Left renal pelvis (tissue), 4 donors: ENCODE data around the gene CTAGE6. TPM values are rescaled to one million over a fixed set of nuclear protein-coding genes. Genes with fewer than 3 reads are reported as not detected.
"Not testable (repeated sequence)": the region's sequence is repeated elsewhere in the genome, so short reads cannot be mapped to it uniquely, and the experiment has no call there.

Source experiments
- DNase-seq, 4 donors: peaks; one replicate each; pipeline ENCODE4 v3.0.0-alpha.2; 2013; ENCODE audit warnings: low read depth in 4 of 4, low spot score in 3 of 4
- polyA plus RNA-seq, 4 donors: library from polyadenylated mRNA; unstranded; fragments of 120-200 nt; gene quantifications; one replicate each; pipeline ENCODE4 v1.2.1, GENCODE V29; 2013; ENCODE audit not compliant: insufficient read length in 4 of 4

CTAGE6 gene
- polyA plus RNA-seq, 4 donors, result not detected

DNA sequence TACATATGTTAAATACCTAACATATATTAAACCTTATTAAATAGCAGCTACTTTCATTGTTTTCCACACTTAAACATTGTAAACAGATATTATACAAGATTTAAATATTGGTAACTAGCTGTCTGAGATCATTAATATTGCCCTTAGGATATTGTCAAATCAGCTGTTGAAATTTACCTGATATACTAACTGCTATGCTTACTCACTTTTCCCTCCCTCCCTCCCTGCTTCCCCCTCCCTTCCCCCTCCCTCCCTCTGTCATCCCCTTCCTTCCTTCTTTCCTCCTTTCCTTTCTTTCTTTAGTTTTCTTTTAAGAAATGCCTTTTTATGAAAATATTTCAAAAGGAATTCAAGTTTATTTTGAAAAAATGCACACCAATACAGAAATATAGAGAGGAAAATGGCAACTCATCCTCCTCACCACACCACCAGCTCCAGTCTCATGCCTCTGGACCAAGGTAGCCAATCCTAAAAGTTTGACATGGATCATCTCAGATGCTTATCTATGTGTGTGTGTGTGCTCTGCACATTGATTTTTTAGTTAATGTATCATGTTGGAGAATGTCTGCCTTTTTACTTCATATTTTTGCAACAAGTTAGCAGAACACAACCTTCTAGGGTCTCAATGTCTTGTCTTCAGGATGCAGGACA, 41.8 kb downstream of the CTAGE6 start:
- DNase-seq, result not testable (repeated sequence)

DNA sequence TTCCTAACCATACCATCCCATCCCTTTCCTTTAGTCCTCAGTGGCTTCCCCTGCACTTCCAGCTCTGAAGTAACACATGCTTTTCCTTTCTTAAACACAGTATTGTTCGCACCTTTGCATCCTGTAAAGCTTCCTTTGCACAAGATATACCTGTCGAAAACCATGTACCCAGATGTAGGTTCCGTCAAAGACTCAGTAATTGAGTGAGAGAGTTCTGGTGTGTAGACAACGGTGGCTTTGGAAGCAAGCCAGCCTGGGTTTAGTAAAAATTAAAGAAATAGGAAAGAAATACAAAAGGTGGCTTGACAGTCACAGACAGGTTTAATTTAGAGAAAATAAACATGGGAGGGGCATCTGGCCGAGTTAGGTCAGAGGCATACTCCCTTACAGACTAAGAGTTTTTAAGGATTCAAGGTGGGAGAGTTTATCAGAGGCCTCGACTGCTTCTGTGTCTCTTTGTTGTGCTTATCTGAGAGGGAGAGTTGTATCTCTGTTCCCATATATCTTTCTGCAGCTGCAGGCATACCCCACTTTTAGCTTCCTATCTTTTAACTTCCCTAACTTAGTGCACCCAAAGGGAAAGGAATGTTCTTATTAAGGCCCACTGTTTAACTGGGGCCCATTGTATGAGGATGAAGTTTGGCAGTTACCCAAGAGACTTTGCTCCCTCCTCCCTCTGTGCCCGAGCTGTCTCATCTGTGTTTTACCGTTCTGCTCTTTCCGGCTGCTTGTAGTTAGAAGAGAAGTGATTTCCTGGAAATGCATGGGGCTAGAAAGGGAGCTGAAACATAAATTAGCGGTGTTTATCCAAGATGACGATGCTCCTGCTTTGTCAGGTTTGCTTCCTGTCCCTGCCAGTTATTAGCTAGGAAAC, 42.7 kb downstream of the CTAGE6 start:
- DNase-seq, result not testable (repeated sequence)

DNA sequence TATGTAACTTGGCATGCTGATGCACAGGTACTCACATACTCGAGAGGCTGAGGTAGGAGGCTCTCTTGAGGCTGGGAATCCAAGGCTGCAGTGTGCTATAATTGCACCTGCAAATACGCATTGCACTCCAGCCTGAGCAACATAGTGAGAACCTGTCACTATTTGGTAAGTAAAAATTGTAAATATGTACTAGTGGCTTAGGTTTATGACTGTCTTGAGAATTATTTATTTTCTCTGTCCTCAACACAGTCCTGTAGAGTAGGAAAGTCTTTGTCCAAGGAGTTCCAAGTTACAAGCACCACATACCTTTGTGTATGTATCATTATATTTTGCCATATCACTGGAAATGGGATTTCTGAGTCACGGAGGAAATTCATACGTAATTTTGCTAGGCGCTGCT, 45.1 kb downstream of the CTAGE6 start:
- DNase-seq, result not testable (repeated sequence)

DNA sequence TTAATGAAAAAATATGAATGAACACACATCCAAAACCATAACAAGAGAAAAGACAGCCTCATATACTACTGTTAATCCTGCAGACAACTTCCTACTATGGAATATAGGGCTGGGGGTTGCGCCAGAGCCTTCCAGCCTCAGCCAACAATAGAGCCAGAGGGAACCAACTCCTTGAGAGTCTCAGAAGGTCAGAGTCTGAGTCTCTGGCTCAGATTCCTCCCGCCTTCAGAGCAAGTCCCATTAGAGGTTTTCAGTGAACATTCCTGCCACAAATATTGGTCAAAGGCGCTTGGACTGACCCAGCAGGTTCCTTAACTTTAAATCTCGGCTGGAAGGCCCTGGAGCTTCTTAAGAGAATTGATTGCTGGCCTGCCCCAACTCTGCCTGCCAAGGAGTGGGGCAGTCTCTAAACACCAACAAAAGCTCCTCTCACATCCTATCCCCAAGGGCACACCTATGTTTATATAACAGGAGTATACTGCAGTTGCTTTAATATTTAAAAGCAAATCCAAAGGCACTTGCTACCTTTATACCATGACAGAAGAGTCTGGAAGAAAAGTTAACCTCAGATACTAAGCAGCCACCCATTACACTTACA, 45.7 kb downstream of the CTAGE6 start:
- not testable (repeated sequence) for DNase-seq

DNA sequence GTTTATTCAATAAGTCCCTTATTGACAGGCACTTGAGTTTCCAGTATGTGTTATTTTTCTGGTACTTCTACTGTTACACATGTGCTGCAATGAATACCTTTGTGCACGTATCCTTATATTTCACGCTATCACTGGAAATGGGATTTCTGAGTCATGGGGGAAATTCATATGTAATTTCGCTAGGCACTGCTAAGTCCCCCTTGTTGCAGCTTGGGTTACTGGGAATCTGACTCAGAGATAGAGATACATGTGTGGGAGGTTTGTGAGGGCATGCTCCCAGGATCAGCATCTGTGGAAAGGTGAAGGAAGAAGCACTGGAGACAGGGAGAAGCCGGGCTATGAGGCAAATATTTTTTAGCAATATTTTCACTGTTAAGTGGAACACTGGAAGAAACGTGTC, 47.6 kb downstream of the CTAGE6 start:
- DNase-seq, result not testable (repeated sequence)

Other genes with a start within 250 kb of the CTAGE6 start
- 1 to 10 TPM in 1 of 4 donors, under 1 TPM in 3; 0.07 to 2.3 (median 0.33) TPM for gene CTAGE15, start 185.9 kb downstream of the CTAGE6 start, polyA plus RNA-seq
- gene TCAF2, start 136.7 kb downstream of the CTAGE6 start, polyA plus RNA-seq, result 1 to 10 TPM; 1.0 to 3.6 (median 3.2) TPM
- 10 to 100 TPM; 74.8 to 85.9 (median 78.6) TPM for gene TCAF1, start 144.5 kb upstream of the CTAGE6 start, polyA plus RNA-seq
- gene OR2F2, start 177.5 kb upstream of the CTAGE6 start, polyA plus RNA-seq, result not detected
- gene OR2F1, start 197.1 kb upstream of the CTAGE6 start, polyA plus RNA-seq, result under 1 TPM in 2 of 4 donors, not detected in 2; 0.15 to 0.18 TPM
- gene OR6B1, start 242.6 kb upstream of the CTAGE6 start, polyA plus RNA-seq, result not detected